Gastrocnemius medialis (tissue), 4 donors: ENCODE data around the gene SPNS2.

Experiments
- POLR2A ChIP-seq, 2 donors: fragments of 450-650 bp; IDR thresholded peaks; one replicate each; pipeline ENCODE4 v1.6.1; 2017; ENCODE audit warnings: antibody characterized with exemption in 2 of 2, mild to moderate bottlenecking in 2 of 2, moderate library complexity in 2 of 2
- TF ChIP-seq, protein P1 (sequence below), 5 experiments: fragments of 450-650 bp in 3 of 5; fragments of 200-600 bp in 2 of 5; sonication (generic) in 2 of 5; IDR thresholded peaks in 4 of 5; conservative IDR thresholded peaks in 1 of 5; 1 replicate in 4 of 5; 2 replicates in 1 of 5; pipeline ENCODE4 v1.5.1; 2016 to 2019; ENCODE audit warnings: antibody characterized with exemption in 5 of 5, mild to moderate bottlenecking in 3 of 5, moderate library complexity in 3 of 5

DNA sequence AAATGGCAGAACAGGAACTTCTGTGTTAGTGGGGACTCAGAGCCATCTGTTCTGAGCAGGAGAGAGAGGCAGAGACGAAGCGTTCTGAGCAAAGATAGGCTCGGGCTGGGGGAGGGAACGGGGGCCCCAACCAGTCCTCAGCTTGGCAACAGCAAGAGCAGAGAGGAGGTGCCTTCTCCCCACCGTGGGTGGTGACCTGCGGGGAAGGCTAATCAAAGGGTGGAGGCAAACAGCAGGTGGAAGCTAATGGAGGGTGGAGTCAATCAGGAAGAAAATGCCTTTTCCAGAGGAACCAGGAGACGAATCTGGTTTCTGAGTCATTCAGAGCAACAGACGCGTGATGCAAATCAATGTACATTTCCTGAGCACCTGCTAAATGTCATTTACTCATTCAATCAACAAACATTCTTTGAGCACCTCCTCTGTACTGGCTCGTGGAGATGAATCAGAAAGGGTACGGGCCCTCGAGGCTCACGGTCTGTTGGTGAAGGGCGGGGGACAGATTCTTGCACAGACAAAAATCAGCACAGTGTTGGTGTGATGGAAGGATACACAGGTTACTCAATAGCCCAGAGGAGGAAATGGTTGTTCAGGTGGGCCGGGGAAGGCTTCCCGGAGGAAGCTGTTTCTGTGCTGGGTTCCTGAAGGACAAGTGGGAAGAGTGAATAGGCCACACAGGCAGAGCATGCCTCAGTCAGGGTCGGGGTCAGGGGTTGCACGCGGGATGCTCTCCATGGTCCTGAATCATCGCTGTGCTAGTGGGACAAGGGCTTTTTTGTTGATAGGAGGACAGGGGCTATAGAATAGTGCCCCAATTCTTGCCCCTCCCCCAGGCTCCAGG is 5.7 kb upstream of the SPNS2 start:
- TF ChIP-seq, protein P1, sequence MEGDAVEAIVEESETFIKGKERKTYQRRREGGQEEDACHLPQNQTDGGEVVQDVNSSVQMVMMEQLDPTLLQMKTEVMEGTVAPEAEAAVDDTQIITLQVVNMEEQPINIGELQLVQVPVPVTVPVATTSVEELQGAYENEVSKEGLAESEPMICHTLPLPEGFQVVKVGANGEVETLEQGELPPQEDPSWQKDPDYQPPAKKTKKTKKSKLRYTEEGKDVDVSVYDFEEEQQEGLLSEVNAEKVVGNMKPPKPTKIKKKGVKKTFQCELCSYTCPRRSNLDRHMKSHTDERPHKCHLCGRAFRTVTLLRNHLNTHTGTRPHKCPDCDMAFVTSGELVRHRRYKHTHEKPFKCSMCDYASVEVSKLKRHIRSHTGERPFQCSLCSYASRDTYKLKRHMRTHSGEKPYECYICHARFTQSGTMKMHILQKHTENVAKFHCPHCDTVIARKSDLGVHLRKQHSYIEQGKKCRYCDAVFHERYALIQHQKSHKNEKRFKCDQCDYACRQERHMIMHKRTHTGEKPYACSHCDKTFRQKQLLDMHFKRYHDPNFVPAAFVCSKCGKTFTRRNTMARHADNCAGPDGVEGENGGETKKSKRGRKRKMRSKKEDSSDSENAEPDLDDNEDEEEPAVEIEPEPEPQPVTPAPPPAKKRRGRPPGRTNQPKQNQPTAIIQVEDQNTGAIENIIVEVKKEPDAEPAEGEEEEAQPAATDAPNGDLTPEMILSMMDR (IDR thresholded peaks at IDR 0.05 in 4 of 5, conservative IDR thresholded peaks at IDR 0.05 in 1 of 5): no peak
- TF ChIP-seq POLR2A (IDR thresholded peaks at IDR 0.05): no peak
